Activated CD4-positive, alpha-beta memory T cell treated with anti-CD3 and anti-CD28 coated beads for 36 hours (primary cell): Measurements from ENCODE around the gene SNRNP25. TPM values are rescaled to one million over a fixed set of nuclear protein-coding genes. Genes with fewer than 3 reads are reported as not detected.

Source experiments
- CTCF ChIA-PET: fragments of 350-600 bp; sonication (Branson Sonifier 250); formaldehyde crosslinking; loops from one replicate; lab custom pipeline; 2021; ENCODE audit warnings: antibody characterized with exemption, inconsistent platforms; lab: Charles Lee
- POLR2A ChIA-PET: fragments of 350-600 bp; sonication (Branson Sonifier 250); formaldehyde crosslinking; loops from one replicate; lab custom pipeline; 2021; ENCODE audit warnings: antibody characterized with exemption; lab: Charles Lee
- DNase-seq: peaks from one replicate; pipeline ENCODE4 v3.0.0-alpha.2; 2020
- H3K27ac Mint-ChIP-seq: one replicate; pipeline ENCODE4 v1.8.0; 2021; ENCODE audit warnings: mixed read lengths
- H3K27me3 Mint-ChIP-seq: one replicate; pipeline ENCODE4 v1.8.0; 2021; ENCODE audit warnings: mixed read lengths
- H3K36me3 Mint-ChIP-seq: one replicate; pipeline ENCODE4 v1.8.0; 2021; ENCODE audit warnings: mixed read lengths
- H3K4me1 Mint-ChIP-seq: one replicate; pipeline ENCODE4 v1.8.0; 2021; ENCODE audit warnings: low read depth, mixed read lengths
- H3K4me3 Mint-ChIP-seq: one replicate; pipeline ENCODE4 v1.8.0; 2021; ENCODE audit warnings: mild to moderate bottlenecking, mixed read lengths
- H3K9me3 Mint-ChIP-seq: one replicate; pipeline ENCODE4 v1.8.0; 2021; ENCODE audit warnings: mixed read lengths
- intact Hi-C: fragments of 100-400 bp; cut with micrococcal nuclease; formaldehyde crosslinking; loops from one replicate; pipeline ENCODE4 v1.15.1; 2023
- total RNA-seq, 2 experiments: library from RNA; stranded (reverse); gene quantifications; one replicate each; pipeline ENCODE4 v1.2.3, GENCODE V29; 2021

The SNRNP25 gene
- total RNA-seq, 2 experiments from 2014 or later, result 48.5 to 51.1 TPM

- Mint-ChIP-seq H3K4me3 (no peak overlapping the region), H3K36me3 (no peaks in the 10 kb centered on the region), H3K27ac (no peak overlapping the region), H3K4me1 (no peaks in the 10 kb centered on the region), H3K27me3 (peaks cover 8% of the 10 kb centered on the region), H3K9me3 (no peaks in the 10 kb centered on the region)
- intact Hi-C loops, result no loop called here
- ChIA-PET CTCF (interaction anchor here (0.6 to 11.5 kb wide), 23 partner anchors 8 to 325 kb away, joined by 3 to 384 read pairs (median 6); partner anchors contain the start of genes FAM234A, HBQ1, MPG and POLR3K), POLR2A (interaction anchor here (0.9 to 1.5 kb wide), 4 partner anchors 11 to 30 kb away, joined by 4 to 6 read pairs (median 5); partner anchors contain the start of genes POLR3K and SNRNP25)
- DNase-seq, result no peak
These were observed 12.9 kb downstream of the SNRNP25 start for GRCh38 chr16:66309-67182.

- no peak for DNase-seq
- CTCF ChIA-PET, result interaction anchor here (0.8 to 11.5 kb wide), 8 partner anchors 8 to 37 kb away, joined by 3 to 384 read pairs (median 20); partner anchors contain the start of genes MPG, POLR3K and SNRNP25
- Mint-ChIP-seq H3K4me1 (no peaks in the 10 kb centered on the region), H3K4me3 (no peak overlapping the region), H3K27ac (no peak overlapping the region), H3K36me3 (no peaks in the 10 kb centered on the region), H3K9me3 (no peaks in the 10 kb centered on the region), H3K27me3 (peaks cover 10% of the 10 kb centered on the region)
- POLR2A ChIA-PET, result no interaction called here
- intact Hi-C loops, result no loop called here
These were observed 13.7 kb downstream of the SNRNP25 start for GRCh38 chr16:67183-67791.

DNA sequence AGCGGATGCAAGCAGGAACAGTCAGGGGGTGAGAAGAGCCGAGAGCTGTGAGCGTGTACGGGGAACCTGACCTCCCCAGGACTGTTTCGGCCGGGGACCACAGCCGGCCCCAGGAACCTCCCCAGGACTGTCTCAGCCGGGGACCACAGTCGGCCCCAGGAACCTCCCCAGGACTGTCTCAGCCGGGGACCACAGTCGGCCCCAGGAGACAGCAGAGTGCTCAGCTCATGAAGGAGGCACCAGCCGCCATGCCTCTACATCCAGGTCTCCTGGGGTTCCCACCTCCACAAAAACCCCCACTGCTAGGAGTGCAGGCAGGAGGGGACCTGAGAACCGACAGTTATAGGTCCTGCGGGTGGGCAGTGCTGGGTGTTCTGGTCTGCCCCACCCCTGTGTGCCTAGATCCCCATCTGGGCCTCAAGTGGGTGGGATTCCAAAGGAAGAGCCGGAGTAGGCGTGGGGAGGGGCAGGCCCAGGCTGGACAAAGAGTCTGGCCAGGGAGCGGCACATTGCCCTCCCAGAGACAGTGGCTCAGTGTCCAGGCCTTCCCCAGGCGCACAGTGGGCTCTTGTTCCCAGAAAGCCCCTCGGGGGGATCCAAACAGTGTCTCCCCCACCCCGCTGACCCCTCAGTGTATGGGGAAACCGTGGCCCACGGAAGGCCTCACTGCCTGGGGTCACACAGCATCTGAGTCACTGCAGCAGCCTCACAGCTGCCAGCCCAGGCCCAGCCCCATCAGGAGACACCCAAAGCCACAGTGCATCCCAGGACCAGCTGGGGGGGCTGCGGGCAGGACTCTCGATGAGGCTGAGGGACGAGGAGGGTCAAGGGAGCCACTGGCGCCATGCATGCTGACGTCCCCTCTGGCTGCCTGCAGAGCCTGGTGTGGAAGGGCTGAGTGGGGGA, 14.5 kb downstream of the SNRNP25 start:
- POLR2A ChIA-PET, result no interaction called here

GRCh38 chr16:69181-69580, 15.6 kb downstream of the SNRNP25 start:
- H3K27ac Mint-ChIP-seq, result no peak overlapping the region
- intact Hi-C loops, result no loop called here
- H3K36me3 Mint-ChIP-seq, result no peaks in the 10 kb centered on the region
- DNase-seq, result no peak
- POLR2A ChIA-PET, result no interaction called here
- H3K27me3 Mint-ChIP-seq, result peaks cover 24% of the 10 kb centered on the region
- no peaks in the 10 kb centered on the region for H3K9me3 Mint-ChIP-seq
- no peak overlapping the region for H3K4me3 Mint-ChIP-seq
- CTCF ChIA-PET, result interaction anchor here (1.7 to 11.5 kb wide), 2 partner anchors 27 to 293 kb away, joined by 5 to 384 read pairs; no protein-coding TSS in a partner anchor
- H3K4me1 Mint-ChIP-seq, result peaks cover 4% of the 10 kb centered on the region

More for the DNA sequence above, 14.5 kb downstream of the SNRNP25 start:
- CTCF ChIA-PET, result interaction anchor here (0.8 to 11.5 kb wide), 6 partner anchors 7 to 28 kb away, joined by 3 to 384 read pairs (median 20); partner anchors contain the start of genes POLR3K and SNRNP25
- Mint-ChIP-seq H3K27ac (no peak overlapping the region), H3K36me3 (no peaks in the 10 kb centered on the region), H3K27me3 (peaks cover 15% of the 10 kb centered on the region), H3K9me3 (no peaks in the 10 kb centered on the region), H3K4me1 (peaks cover 4% of the 10 kb centered on the region), H3K4me3 (no peak overlapping the region)
- intact Hi-C loops, result no loop called here
- DNase-seq, result no peak

GRCh38 chr16:71210-71539, 17.5 kb downstream of the SNRNP25 start:
- ChIA-PET CTCF (interaction anchor here (1.0 to 11.5 kb wide), 2 partner anchors 25 to 36 kb away, joined by 3 to 384 read pairs; no protein-coding TSS in a partner anchor), POLR2A (no interaction called here)
- no peaks in the 10 kb centered on the region for H3K36me3 Mint-ChIP-seq
- H3K27ac Mint-ChIP-seq, result no peak overlapping the region
- H3K9me3 Mint-ChIP-seq, result no peaks in the 10 kb centered on the region
- peaks cover 26% of the 10 kb centered on the region for H3K27me3 Mint-ChIP-seq
- peaks cover 6% of the 10 kb centered on the region for H3K4me1 Mint-ChIP-seq
- DNase-seq, result no peak
- intact Hi-C loops, result no loop called here
- H3K4me3 Mint-ChIP-seq, result no peak overlapping the region

DNA sequence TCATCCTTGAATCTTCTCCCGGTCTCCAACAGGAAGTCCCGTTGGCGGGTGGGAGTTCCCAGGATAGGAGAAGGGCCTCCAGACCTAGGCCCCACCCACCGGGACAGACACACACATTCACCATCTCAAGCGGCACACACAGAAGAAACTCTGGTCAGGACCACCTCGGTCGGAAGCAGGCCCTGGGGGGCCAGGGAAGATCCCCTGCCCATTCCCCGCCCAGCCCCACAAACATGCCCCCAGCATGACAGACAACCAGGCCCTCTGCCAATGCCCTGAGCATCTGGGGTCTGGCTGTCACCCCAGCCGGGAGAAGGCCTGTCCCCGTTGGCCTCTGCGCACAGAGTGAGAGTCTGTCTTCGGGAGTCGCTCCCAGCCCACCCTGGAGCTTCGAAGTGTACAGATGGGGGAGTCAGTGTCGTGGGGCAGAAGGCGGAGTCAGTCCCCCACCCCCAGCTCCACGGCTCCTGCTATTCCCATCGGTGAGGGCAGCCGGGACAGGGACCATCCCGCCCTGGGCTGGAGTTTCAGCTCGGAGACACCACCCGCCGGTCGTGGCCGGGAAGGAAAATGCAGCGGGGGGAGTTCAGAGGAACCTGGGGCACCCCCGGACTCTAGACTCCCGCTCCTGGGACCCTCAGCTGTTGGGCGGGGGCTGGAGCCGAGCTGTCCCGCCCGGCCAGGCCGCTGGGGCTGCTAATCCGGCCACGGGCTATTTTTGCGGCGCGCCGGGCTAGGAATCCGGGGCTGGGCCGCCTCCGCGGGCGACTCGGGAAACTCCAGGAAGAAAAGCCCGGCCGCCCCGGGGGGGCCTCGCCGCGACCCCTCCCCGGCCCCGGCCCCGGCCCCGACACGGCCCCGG, 18.1 kb downstream of the SNRNP25 start:
- Mint-ChIP-seq H3K4me3 (peak overlapping the region; percentile 43), H3K36me3 (no peaks in the 10 kb centered on the region), H3K4me1 (peaks cover 12% of the 10 kb centered on the region), H3K27ac (no peak overlapping the region), H3K27me3 (peaks cover 26% of the 10 kb centered on the region), H3K9me3 (no peaks in the 10 kb centered on the region)
- CTCF ChIA-PET, result interaction anchor here (0.6 to 11.5 kb wide), 4 partner anchors 9 to 35 kb away, joined by 3 to 384 read pairs (median 3); no protein-coding TSS in a partner anchor
- POLR2A ChIA-PET, result interaction anchor here (0.6 kb wide), 1 partner anchor 12 kb away, joined by 4 read pairs; no protein-coding TSS in a partner anchor
- intact Hi-C loops, result no loop called here
- DNase-seq, result no peak

- Mint-ChIP-seq H3K9me3 (no peaks in the 10 kb centered on the region), H3K27me3 (peaks cover 25% of the 10 kb centered on the region), H3K4me1 (peaks cover 18% of the 10 kb centered on the region), H3K4me3 (peak within 1 kb of the TSS; percentile 44), H3K36me3 (no peaks in the 10 kb centered on the region), H3K27ac (no peak within 1 kb of the TSS)
- intact Hi-C loops, result no loop called here
- POLR2A ChIA-PET, result interaction anchor here (0.6 kb wide), 1 partner anchor 13 kb away, joined by 4 read pairs; no protein-coding TSS in a partner anchor
- DNase-seq, result peak; percentile 27
- CTCF ChIA-PET, result interaction anchor here (0.6 to 11.5 kb wide), 3 partner anchors 11 to 23 kb away, joined by 3 to 384 read pairs (median 3); no protein-coding TSS in a partner anchor
These were observed 19.2 kb downstream of the SNRNP25 start, which contains the start of gene RHBDF1 for GRCh38 chr16:72561-73548. TSS of gene RHBDF1 (minus strand) at chr16:72631. CDS start at chr16:65015, 7,616 bp downstream.

DNA sequence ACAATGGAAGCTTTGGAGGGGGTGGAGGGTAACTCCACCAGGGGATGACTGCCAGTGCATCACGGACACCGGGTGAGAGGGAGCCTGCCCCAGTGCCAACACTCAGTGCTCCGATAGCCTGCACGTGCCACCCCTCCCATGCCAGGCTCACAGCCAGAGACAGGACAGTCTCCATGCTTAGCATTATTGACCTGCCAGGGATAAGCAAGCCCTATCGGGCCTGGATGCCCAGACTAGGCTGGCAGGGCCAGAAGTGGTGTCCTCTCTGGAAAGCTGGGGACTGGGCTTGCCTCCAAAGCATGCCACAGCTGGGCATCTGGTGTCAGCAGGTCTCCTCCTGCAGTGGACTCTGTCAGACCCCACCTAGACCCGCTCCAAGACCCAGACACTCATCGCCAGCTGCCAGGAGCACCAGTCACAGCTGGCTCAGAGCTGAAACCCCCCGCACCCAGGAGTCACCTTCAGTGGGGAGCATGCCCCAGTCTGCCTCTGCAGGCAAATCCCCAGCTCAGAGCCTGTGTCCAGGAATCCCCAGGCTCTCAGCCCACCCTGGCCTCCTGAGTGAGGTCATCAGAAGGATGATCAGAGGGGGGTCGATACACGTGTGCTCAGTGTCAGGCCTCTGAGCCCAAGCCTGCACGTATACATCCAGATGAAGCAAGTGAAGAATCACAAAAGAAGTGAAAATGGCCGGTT, 20.6 kb downstream of the SNRNP25 start:
- Mint-ChIP-seq H3K27me3 (peaks cover 25% of the 10 kb centered on the region), H3K4me3 (no peak overlapping the region), H3K9me3 (no peaks in the 10 kb centered on the region), H3K36me3 (no peaks in the 10 kb centered on the region), H3K4me1 (peaks cover 23% of the 10 kb centered on the region), H3K27ac (no peak overlapping the region)
- ChIA-PET CTCF (interaction anchor here (2.1 to 2.8 kb wide), 2 partner anchors 8 to 23 kb away, joined by 13 to 22 read pairs; no protein-coding TSS in a partner anchor), POLR2A (no interaction called here)
- no peak for DNase-seq
- intact Hi-C loops, result no loop called here

DNA sequence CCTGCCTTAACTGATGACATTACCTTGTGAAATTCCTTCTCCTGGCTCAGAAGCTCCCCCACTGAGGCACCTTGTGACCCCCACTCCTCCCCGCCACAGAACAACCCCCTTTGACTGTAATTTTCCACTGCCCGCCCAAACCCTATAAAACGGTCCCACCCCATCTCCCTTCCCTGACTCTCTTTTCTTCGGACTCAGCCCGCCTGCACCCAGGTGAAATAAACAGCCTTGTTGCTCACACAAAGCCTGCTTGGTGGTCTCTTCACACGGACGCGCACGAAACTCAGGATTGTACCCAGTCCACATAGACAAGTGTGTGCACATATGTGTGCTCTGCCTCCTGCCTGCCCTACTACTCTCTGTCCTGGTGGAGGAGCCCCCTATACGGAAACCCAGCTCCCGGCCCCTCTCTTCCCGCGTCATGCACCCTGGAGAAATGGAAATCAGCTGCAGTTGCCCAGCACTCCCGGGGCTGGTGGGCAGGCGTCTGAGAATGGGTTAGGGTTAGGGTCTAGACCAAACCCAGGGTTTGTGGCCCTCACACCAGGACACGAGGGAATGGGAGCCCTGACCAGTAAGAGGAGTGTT, 21.2 kb downstream of the SNRNP25 start:
- no peak overlapping the region for H3K27ac Mint-ChIP-seq
- H3K36me3 Mint-ChIP-seq, result peaks cover 4% of the 10 kb centered on the region
- ChIA-PET CTCF (interaction anchor here (2.1 to 2.8 kb wide), 2 partner anchors 8 to 22 kb away, joined by 13 to 22 read pairs; no protein-coding TSS in a partner anchor), POLR2A (no interaction called here)
- no peak overlapping the region for H3K4me3 Mint-ChIP-seq
- H3K27me3 Mint-ChIP-seq, result peaks cover 25% of the 10 kb centered on the region
- peaks cover 29% of the 10 kb centered on the region for H3K4me1 Mint-ChIP-seq
- no peaks in the 10 kb centered on the region for H3K9me3 Mint-ChIP-seq
- intact Hi-C loops, result no loop called here
- DNase-seq, result no peak
